HG03039 (cell line): ENCODE data around the gene FBXO33.

Source experiments
- ATAC-seq: cut with Tn5 transposase; IDR thresholded peaks from one replicate; pipeline ENCODE4 v1.9.1; 2021; ENCODE audit warnings: mild to moderate bottlenecking, moderate library complexity; ENCODE audit not compliant: unreplicated experiment

The FBXO33 gene, protein sequence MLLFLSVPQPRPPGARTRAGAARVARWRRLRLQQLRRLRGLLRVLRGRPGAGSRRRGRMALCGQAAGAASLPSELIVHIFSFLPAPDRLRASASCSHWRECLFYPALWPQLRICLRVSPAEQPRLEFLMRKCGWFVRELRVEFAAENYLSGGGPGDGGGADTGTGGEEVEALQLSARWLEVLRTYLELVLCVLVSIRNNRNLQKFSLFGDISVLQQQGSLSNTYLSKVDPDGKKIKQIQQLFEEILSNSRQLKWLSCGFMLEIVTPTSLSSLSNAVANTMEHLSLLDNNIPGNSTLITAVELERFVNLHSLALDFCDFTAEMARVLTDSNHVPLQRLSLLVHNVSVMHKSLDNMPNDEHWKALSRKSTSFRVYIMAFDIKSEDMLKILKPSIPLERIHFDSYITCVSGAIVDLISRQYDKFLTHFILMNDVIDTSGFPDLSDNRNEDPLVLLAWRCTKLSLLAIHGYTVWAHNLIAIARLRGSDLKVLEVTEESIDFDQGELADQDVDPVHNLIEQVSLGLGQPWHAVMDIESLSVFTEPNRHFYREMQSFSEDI

DNA sequence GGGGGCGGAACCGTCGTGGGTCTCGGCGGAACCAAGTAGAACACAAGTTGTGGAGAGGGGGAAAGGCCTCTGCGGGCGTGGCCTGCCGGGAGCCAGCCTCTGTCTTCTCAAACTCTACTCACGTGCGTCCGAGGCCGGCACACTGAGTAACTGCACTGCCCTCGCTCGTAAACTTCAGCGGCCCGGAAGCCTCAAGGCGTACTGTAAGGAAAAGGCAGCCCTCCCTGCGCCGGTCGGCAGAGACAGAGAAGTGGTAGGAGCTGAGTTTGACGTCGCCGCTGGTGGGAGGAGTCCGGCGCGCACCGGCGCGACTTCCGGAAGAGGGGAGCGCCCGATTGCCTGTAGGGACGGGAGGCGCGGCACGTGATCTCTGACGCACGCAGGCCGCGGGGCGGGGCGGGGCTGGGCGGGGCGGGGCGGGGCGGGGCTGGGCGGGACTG, at the start of gene FBXO33:
TSS of gene FBXO33 (minus strand) at position 255 of the 440 bp plus-strand sequence. CDS start 271 bp downstream, outside the sequence.
- peak; percentile 82 for ATAC-seq

DNA sequence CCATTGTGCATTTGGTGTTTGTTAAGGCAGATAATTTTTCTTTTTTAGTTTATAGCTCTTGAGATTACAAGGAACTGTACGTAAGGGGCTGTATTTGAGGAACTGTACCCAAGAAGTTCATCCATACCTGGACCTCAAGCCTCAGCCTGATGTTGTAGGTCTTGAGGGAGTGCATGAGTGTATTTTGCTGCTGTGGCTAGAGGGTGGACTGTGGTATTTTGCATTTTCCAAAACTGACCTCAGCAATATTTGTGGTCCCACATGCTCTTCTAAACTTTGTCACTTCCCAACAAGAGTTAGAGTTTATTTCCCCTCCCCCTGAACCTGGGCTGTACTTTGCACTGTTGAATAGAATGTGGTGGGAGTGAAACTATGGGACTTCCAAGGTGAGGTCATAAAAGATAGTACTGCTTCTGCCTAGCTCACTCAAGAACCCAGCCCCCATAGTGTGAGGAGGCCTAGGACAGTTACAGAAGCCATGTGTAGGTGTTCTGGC, 42.2 kb upstream of the FBXO33 start:
- ATAC-seq: peak; percentile 98

DNA sequence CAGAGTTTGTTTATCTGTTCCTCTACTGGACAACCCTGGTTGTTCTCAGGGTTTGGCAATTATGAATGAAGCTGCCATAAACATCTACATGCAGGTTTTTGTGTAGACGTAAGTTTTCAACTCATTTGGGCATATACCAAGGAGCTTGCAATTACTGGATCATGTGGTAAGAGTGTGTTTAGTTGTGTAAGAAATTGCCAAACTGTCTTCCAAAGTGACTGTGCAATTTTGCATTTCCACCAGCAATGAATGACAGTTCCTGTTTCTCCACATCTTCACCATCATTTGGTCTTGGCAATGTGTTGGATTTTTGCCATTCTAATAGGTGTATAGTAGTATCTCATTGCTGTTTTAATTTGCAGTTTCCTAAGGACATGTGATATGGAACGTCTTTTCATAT, 39.8 kb upstream of the FBXO33 start:
- ATAC-seq: no peak

DNA sequence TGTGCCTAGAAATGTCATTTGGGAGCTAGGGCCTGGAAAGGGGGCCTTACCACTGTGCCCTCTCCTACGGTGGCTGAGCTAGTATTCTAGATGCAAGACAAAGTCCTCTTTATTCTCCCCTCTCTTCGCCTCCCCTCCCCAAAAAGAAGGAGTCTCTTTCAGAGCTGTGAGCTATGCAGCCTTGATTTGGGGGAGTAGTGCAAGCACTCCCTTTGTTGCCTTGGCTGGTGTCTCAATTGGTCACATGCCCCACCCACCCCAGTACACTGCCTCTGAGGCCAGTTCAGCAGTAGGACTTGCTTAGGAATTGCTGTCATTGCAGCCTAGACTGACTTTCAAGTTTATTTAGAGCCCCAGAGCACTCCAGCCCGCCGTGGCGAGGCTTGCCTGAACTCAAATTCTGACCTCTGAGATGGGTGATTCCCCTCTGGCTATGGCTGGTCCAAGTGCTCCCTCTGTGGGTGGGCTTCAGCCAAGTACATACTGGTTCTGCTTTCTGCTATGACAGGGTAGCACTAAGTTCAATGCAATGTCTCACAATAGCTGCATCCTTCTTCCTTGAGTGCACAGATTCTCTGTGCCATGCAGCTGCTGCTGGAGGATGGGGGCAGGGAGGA, 37.0 kb upstream of the FBXO33 start:
- peak; percentile 90 for ATAC-seq

DNA sequence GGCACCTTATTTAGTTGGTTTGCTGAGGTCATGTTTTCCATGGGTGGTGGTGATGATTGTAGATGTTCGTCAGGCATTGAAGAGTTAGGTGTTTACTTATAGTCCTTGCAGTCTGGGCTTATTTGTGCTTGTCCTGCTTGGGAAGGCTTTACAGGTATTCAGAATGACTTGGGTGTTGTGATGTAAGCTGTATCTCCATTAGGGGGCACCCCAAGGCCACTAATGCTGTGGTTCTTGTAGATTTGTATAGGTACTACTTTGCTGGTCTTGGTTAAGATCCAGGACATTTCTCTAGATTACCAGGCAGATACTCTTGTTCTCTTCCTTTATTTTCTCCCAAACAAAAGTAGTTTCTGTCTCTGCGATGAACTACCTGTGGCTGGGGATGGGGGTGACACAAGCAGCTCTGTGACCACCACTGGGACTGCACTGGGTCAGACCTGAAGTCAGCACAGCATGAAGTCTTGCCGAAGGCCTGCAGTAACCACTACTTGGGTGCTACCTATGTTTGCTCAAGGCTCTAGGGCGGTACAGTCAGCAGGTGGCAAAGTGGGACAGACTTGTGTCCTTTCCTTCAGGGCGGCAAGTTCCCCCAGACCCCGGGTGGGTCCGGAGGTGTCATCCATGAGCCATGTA, 35.8 kb upstream of the FBXO33 start:
- ATAC-seq: no peak

DNA sequence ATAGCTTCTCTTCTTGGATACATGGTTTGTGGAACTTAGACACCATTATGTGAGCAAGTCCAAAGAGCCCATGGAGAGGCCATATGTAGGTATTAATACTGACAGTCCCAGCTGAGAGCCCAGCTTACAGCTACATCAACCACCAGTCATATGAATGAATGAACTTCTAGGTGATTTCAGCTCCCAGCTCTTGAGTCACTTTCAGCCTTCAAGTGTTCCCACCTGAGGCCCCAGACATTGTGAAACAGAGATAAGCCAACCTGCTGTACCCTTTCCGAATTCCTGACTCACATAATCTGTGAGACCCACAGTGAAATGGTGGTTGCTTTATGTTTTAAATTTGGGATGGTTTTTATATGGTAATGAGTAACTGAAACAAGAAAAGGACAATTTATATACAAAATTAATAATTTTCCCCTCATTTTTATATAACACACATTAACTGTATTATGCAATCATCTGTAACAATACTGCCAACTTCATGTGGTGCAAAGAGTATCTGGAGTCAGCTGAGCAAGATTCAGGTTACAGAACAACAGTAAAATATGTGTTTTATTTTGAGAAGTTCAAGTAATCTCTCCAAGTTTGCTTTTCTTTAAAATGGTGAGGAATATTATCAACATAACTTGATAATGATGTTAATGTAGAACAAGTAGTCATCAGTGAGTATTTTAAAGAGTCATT, 27.7 kb upstream of the FBXO33 start:
- no peak for ATAC-seq

DNA sequence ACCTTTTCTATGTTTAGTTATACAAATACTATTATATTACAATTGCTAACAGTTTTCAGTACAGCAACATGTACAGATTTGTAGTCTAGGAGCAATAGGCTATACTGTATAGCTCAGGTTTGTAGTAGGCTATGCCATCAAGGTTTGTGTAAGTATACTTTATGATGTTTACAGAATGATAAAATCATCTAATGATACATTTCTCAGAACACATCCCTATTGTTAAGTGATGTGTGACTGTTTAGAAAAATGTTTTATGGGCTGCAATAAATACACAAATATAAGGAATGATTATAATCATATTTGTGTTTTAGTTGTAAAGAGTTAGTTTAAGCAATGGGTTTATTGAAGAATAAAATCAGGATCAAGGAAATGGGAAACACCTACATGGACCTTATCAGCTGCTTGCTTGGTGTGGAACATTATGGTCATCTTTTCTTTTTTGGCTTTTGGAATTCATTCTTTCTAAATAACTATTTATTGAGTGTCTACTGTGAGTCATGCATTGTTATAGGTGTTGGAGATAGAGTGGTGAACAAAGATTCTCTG, 24.5 kb upstream of the FBXO33 start:
- ATAC-seq: no peak

DNA sequence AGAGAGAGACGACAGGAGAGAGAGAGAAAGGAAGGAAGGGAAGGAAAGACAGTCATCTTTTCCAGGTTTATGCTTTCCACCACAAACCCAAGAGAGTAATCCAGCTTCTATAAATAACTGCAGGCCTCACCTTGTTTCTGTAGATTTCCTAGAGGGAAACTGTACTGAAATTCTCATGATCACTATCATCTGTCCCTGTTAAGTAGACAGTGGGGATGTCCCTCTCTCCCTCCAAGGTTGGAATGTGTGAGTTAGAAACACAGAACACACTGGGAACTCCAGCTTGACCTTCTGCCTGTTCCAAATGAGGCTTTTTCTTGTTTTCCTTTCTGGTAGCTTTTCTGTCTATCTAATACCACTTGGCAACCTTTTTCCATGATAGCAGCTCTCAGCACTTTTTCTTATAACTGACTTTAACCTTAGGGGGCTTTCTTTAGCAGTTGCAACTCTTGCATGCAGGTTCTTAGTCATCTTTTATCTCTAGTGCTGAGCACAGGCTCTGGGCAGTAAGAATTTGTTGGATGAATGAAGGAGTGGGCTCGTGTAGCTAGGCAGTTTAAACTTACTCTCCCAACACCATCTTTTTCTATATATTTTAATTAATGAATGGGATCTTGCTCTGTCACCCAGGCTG, 22.8 kb upstream of the FBXO33 start:
- no peak for ATAC-seq

DNA sequence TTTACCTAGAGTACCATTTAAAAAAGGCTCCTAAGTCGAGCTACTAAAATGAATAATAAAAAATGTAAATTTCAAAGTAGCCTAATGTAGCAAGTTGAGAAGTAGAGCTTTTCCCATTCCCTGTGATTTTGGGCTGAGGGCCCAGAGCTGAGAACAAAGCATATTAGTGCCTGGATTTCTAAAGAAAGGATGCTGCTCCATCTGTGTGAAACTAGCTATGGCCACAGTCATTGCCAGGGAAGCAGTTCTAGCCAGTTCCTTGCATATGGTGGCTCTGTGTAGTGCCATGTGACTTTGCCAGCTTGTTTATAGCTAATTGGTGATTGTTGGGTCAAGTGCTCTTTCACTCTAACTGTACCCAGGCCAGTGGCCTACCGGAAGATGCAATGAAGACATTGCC, 20.4 kb upstream of the FBXO33 start:
- ATAC-seq: no peak

DNA sequence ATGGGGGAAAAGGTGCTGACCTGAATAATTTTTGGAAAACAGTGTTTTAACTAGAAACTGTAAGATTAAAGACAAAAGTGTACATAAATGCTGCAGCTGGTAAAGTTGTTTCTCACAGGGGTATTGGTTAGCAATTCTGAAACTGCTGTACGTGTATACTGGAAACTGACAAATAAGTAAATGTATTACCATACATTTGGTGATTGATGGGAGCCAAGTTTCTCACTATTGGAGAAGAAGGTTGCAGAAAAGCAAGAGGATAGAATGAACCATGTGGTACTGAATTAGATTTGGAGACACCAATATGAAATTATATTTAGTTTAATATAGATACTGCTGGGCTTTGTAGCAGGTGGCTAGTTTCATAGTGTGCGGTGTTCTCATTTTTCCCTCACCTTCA, 19.6 kb upstream of the FBXO33 start:
- peak; percentile 58 for ATAC-seq

DNA sequence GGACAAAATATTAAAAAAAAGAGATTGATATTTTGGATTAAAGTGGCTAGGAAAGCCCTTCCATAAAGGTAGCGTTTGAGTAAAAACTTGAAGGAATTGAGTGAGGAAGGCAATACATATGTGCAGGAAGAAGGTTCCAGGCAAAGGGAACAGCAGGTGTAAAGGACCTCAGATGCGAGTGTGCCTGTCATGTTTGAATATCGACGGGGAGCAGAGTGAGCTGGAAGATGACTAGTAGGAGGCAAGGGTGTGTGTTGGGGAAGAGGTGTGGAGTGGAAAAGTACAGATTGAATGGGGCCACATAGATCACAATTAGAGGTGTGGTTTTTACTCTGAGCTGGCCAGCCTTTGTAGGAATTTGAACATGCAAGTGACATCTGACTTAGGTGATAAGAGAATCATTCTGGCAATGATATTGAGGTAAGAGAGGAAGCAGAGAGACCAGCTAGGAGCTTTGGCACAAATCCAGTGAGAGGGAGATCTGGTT, 15.0 kb upstream of the FBXO33 start:
- ATAC-seq: no peak

DNA sequence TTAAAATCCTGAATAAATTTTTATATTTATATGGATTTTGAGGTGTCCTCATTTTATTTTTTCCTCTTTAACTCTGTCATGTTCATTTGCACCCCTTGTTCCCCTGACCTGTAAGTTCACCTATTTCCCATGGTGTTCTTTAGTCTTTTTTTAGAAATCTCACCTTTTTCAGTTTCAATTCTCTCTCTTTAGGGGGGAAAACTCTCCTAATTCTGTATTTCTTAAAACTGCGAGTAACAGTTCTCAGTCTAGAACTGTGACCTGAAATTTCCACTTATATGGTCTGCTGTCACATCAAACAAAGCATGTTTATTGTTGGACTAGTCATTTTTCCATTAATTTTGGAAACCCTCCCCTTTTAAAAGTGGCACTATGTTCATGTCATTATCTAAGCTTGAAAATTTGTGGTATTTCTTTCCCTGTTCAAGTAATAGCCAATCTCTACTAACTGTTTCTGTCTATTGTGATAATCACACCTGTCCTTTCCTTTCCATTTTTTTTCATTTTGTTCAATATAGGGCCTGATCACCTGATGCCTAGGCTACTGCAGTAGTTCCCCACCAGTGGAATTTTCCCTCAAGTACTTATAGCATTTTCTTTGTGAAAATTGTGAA, 14.0 kb upstream of the FBXO33 start:
- ATAC-seq: peak; percentile 46

DNA sequence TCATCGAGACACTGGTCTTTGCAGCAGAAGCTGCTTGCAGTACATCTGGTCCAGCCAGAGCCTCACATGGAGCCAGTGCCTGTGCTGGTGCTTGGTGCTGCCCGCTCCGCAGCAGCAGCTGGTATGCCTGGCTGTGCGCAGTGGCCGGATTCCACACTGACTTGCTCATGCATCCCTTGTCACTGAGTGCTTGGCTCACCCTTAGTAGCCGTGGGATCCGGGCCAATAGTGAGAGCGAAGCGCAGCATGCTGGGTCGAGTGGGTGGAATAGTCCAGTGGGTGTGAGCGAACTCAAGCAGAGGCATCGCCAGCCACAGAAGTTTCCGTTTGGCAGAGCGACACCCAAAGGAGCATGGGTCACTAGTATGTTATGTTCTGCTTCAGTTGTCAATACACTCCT, 10.1 kb upstream of the FBXO33 start:
- ATAC-seq: no peak

DNA sequence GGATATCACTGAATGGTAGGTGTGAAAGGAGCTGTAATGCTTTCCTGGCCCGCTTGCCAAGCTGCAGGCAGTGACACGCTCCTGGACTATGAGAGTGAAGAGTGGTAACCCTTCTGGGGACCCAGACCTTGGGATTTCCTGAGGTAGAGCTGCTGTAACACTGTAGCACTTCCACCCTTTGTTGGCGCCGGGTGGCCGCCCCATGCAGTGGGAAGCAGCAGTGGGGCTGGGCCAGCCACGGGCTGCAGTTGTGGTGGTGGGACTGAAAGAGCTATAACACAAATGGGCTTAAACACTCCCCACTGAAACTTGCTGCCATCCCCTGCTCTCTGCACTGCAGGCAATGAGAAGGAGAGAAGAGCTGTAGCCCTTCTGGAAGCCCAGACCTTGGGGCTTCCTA, 9.6 kb upstream of the FBXO33 start:
- ATAC-seq: no peak

DNA sequence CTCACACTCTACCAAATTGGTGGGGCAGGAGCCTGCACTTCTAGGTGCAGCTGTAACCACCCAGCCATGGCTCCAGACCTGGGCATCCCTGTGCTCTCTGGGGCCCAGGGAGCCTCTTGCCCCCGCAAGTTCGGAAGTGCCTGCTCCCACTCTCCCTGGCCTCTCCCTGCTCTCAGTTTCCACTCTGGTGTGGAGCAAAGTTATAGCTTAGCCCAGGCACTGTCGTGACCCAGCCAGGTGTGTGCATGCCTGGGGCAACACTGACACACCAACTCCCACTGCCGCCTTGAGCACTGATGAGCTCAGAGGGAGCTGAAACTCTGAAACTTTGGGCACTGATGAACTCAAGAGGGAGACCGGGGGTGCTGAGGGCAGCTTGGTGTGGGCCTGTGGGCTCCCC, 8.7 kb upstream of the FBXO33 start:
- ATAC-seq: no peak

DNA sequence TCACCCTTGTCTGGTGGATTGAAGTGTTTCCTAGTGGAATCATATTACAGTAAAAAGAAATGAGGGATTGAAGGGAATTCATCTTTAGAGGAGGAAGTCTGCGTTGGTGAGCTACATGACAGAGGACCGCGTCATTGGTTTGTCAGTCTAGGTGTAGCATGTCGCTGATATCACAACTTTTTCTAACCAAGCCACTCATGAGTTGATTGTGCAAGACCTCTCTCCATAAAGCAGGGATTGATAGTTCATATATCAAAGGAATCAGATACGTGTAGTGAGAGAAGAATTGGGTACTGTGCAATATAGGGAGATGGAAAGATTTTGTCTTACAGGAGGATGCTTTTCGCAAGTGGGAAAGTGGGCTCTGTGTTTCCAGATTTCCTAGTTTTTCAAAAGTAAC, 3.0 kb upstream of the FBXO33 start:
- no peak for ATAC-seq

DNA sequence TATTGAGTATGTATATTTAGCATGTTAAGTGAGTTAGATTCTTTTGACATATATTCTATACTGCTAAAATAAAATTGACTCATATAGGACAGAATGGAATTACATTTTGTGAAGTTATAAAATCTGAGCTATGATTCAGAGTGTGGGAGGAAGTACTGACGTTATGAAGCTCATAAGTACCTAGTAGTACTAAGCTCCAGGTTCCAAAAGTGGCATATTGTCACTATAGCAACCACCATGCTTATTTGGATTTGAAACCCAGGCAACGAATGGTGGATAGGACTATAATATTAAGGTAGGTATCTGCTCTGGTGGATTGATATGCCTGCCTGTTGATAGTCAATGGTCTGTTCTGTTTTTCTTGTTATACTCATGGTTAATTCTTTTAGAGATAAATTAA, 2.2 kb upstream of the FBXO33 start:
- ATAC-seq: no peak

DNA sequence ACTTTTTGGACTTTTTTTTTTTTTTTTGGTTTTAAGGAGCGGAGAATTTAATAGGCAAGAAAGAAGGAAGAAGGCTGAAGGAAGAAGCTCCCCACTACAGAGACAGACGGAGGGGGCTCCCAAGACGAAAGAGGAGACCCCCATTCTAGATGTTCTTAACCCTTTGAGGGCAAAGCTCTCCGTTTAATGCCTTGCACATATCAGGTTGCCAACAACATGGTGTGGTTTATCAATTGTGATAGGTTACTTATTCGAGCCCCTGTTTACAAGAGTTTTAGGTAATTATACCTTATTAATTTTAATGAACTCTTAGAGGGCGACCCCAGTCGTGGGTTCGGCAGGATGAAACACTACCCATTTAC, 1.2 kb upstream of the FBXO33 start:
- no peak for ATAC-seq

DNA sequence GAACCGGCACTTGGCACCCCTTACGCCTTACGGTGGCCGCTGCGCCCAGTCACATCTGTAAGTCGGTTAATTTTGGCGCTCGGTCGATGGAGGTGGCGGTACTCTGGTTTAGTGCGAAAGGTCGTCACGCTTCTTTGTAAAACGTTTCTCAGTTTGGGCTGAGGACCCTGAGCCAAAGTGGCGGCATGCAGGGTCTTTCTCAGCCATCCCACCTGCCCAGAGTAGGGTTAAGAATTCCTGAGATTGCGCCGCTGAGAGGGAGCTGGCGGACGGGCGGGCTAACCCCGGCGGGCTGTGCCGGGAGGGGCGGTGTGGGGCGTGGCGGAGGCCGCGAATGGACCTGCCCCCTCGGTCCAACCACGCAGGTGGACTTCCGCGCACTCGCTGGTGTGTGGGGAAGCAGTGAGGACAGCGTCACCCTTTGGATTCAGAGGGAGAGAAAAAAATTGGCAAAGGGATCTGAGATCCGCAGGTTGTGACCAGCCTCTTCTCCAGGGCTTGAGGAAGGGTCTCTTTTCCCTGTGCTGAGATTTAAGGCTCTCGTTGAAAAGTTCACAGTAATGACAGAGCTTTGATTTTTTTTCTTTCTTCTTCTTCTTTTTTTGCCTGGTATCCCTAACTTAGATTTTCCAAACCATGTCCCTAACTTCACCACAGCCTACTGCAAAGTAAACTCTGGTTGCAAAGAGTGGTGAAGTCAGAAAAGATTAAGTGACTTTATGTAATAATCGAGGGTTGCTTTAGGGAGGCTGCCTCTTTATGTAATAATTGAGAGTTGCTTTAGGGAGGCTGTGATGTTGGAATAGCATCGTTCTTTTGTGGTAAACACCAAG, 602 bp upstream of the FBXO33 start:
- ATAC-seq: peak; percentile 63
